GM12865 (cell line): Measurements from ENCODE around the gene CPNE1.
A peak's percentile ranks its signal among the peaks of the same experiment; 100 is the strongest.
"Not testable (repeated sequence)": the region's sequence is repeated elsewhere in the genome, so short reads cannot be mapped to it uniquely, and the experiment has no call there.

ENCODE experiments used
- DNase-seq: peaks from one replicate; pipeline ENCODE4 v3.0.0; 2010; ENCODE audit warnings: low read depth
- H3K4me3 ChIP-seq: 2 replicates; pipeline ENCODE4 v1.5.1; 2011; ENCODE audit warnings: mild to moderate bottlenecking, low read depth, low read length, control low read depth
- CTCF ChIP-seq: IDR thresholded peaks from 2 replicates; pipeline ENCODE4 v1.5.1; 2011; ENCODE audit warnings: low read length, control low read depth, low read depth, inconsistent platforms; ENCODE audit not compliant: insufficient read depth; ENCODE audit errors: missing control alignments

CPNE1 gene

GRCh38 chr20:35664466-35665206 lies at the start of gene CPNE1, which contains the start of gene RBM12:
Gene CPNE1, minus strand, starts transcription at chr20:35664900. Its CDS starts 31,977 bp downstream, at chr20:35632923.
Gene RBM12, minus strand, starts transcription at chr20:35664900. Its CDS starts 9,578 bp downstream, at chr20:35655322.
- peak; percentile 96 for DNase-seq
- TF ChIP-seq CTCF: no peak
- peak within 1 kb of the TSS; percentile 91 for H3K4me3 ChIP-seq

GRCh38 chr20:35714127-35714526 lies 49.4 kb upstream of the CPNE1 start:
- H3K4me3 ChIP-seq: no peak overlapping the region
- TF ChIP-seq CTCF: no peak
- no peak for DNase-seq

GRCh38 chr20:35713120-35713519 lies 48.4 kb upstream of the CPNE1 start:
- not testable (repeated sequence) for DNase-seq, H3K4me3 ChIP-seq

GRCh38 chr20:35711588-35712209 lies 47.0 kb upstream of the CPNE1 start:
- peak; percentile 46 for DNase-seq
- no peak for TF ChIP-seq CTCF
- H3K4me3 ChIP-seq: no peak overlapping the region

GRCh38 chr20:35710884-35711587 lies 46.3 kb upstream of the CPNE1 start:
- no peak overlapping the region for H3K4me3 ChIP-seq
- TF ChIP-seq CTCF: no peak
- DNase-seq: no peak

- TF ChIP-seq CTCF: no peak
- DNase-seq: no peak
- H3K4me3 ChIP-seq: no peak overlapping the region
Observed at GRCh38 chr20:35710039-35710438, 45.3 kb upstream of the CPNE1 start.

GRCh38 chr20:35709259-35709658 lies 44.6 kb upstream of the CPNE1 start:
- no peak for TF ChIP-seq CTCF

More at GRCh38 chr20:35709259-35709658, 44.6 kb upstream of the CPNE1 start:
- no peak overlapping the region for H3K4me3 ChIP-seq
- DNase-seq: no peak
